ENCODE data around the gene FAM89B.

Gene FAM89B

DNA sequence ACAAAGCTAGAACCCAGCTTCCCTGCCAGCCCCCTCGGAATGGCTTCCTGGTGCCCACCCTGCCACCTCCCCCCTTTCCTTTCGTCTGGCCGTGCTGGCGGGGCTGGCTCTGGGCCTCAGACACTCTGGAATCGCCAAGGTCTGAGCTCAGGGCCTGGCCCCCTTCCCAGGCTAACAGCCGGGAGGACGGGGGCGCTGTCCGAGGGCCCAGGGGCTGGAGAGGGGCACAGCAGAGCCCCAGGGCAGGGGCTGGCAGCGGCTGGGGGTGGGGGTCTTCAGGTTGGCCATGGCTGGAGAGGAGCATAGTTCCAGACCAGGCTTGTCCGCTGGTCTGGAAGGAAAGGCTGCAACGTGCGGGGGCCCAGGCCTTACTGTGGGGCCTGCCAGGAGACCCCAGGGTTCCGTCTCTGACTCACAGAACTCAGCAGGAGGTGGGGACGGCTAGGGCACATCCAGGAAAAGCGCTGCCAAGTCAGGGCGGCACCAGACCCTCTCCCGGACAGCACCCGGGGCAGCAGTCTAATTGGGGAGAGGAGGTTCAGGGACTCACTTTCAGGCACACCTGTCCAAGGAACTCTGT is 13.3 kb upstream of the FAM89B start:
- TF ChIP-seq POLR2A (IDR thresholded peaks at IDR 0.05; ENCODE audit: extremely low read depth, insufficient read length) = no peak
- no peak for TF ChIP-seq MYC (IDR thresholded peaks at IDR 0.05; ENCODE audit: low read depth, low read length)
- TF ChIP-seq, protein P1, sequence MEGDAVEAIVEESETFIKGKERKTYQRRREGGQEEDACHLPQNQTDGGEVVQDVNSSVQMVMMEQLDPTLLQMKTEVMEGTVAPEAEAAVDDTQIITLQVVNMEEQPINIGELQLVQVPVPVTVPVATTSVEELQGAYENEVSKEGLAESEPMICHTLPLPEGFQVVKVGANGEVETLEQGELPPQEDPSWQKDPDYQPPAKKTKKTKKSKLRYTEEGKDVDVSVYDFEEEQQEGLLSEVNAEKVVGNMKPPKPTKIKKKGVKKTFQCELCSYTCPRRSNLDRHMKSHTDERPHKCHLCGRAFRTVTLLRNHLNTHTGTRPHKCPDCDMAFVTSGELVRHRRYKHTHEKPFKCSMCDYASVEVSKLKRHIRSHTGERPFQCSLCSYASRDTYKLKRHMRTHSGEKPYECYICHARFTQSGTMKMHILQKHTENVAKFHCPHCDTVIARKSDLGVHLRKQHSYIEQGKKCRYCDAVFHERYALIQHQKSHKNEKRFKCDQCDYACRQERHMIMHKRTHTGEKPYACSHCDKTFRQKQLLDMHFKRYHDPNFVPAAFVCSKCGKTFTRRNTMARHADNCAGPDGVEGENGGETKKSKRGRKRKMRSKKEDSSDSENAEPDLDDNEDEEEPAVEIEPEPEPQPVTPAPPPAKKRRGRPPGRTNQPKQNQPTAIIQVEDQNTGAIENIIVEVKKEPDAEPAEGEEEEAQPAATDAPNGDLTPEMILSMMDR (IDR thresholded peaks at IDR 0.05; ENCODE audit: low read depth, low read length) = no peak
- TF ChIP-seq, protein P2, sequence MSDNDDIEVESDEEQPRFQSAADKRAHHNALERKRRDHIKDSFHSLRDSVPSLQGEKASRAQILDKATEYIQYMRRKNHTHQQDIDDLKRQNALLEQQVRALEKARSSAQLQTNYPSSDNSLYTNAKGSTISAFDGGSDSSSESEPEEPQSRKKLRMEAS (IDR thresholded peaks at IDR 0.05; ENCODE audit: low read depth, low read length) = no peak
- no peak for DNase-seq (ENCODE audit: low read depth)
- no peak overlapping the region for H3K4me3 ChIP-seq (ENCODE audit: low read depth, low read length)

DNA sequence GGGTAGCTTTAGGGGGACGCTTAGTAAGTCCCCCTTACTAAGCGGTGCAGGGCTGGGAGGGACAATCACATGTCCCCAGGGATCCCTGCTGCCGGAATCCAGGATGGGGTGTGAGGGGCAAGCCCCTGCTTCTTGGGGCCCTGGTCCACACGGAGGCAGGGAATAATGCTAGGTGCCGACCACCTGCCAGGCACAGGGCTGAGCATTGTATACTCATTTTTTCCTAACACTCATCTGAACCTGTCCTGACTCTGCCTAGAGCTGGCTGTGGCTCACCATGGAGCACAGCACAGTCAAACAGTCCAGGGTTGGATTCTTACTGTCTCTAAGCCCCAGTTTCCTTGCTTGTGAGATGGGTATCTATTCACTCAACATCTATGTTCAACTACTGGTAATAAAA is 12.8 kb upstream of the FAM89B start:
- no peak for TF ChIP-seq POLR2A (IDR thresholded peaks at IDR 0.05; ENCODE audit: extremely low read depth, insufficient read length)
- TF ChIP-seq, protein P1 (IDR thresholded peaks at IDR 0.05; ENCODE audit: low read depth, low read length) = no peak
- TF ChIP-seq MYC (IDR thresholded peaks at IDR 0.05; ENCODE audit: low read depth, low read length) = no peak
- TF ChIP-seq, protein P2 (IDR thresholded peaks at IDR 0.05; ENCODE audit: low read depth, low read length) = no peak
- H3K4me3 ChIP-seq (ENCODE audit: low read depth, low read length) = no peak overlapping the region
- no peak for DNase-seq (ENCODE audit: low read depth)

DNA sequence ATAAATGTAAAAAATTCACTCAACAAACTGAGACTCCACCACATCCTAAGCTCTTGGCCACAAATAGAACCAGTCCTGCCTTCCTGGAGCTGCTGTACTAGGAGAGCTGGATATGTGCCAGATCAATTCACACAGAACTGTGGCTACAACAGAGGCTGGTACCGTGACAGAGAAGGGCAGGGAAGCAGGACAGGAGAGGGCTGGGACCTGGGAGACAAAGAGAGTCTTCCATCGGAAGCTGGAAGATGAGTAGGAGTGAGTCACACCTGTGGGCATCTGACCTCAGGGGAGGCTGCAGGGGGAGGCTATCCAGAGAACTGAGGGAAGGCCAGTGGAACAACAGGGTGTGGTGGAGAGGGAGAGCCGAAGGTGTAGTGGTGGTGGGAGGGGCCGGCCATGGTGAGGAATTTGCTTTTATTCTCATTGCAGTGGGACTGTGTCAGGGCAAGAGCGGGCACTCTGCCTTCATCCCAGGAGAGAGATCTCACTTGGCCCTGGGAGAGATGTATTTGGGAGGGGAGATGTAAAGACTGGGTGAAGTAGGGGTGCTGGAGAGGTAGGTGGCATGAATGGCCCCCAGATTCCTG is 12.3 kb upstream of the FAM89B start:
- no peak overlapping the region for H3K4me3 ChIP-seq (ENCODE audit: low read depth, low read length)
- no peak for DNase-seq (ENCODE audit: low read depth)
- TF ChIP-seq, protein P1 (IDR thresholded peaks at IDR 0.05; ENCODE audit: low read depth, low read length) = no peak
- no peak for TF ChIP-seq MYC (IDR thresholded peaks at IDR 0.05; ENCODE audit: low read depth, low read length)
- TF ChIP-seq POLR2A (IDR thresholded peaks at IDR 0.05; ENCODE audit: extremely low read depth, insufficient read length) = no peak
- TF ChIP-seq, protein P2 (IDR thresholded peaks at IDR 0.05; ENCODE audit: low read depth, low read length) = no peak

DNA sequence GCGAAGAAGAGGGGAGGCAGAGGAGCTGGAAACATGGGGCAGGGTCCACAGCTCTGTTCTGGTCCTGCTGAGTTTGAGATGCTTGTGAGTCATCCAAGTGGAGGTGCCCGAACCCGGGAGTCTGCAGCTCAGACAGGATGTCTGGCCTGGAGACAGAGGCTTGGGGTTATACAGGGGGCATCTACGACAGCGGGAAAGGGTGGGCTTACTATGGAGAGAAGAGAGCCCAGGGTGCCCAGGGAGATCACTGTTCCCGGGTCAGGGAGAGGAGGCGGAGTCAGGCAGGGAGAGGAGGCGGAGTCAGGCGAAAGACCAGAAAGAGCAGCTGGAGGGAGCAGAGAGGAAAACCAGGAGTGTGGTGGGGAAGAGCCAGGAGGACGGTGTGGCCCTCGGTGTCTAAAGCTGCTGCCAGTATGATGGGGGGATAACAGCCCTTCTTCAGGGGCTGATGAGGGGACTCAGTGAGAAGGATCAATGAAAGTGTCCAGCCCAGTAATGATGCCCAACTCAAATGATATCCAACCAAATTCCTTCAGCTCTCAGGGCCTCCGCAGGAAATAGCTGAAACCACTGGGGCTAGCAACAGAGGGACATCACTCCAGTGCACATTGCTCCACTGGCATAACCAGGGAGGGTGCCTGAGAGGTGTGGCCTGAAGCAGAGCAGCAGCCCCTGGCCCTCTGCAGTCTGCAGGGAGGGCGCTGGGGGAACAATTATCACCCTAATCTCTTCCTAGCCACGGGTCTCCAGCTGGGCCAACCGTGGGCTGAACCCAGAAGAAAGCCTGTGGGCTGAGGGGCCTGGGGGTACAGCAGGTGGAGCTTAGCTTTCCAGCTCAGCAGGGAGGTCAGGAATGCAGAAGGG is 11.6 kb upstream of the FAM89B start:
- no peak for DNase-seq (ENCODE audit: low read depth)
- TF ChIP-seq POLR2A (IDR thresholded peaks at IDR 0.05; ENCODE audit: extremely low read depth, insufficient read length) (no peak), MYC (IDR thresholded peaks at IDR 0.05; ENCODE audit: low read depth, low read length) (no peak)
- TF ChIP-seq, protein P2 (IDR thresholded peaks at IDR 0.05; ENCODE audit: low read depth, low read length) = no peak
- TF ChIP-seq, protein P1 (IDR thresholded peaks at IDR 0.05; ENCODE audit: low read depth, low read length) = no peak

DNA sequence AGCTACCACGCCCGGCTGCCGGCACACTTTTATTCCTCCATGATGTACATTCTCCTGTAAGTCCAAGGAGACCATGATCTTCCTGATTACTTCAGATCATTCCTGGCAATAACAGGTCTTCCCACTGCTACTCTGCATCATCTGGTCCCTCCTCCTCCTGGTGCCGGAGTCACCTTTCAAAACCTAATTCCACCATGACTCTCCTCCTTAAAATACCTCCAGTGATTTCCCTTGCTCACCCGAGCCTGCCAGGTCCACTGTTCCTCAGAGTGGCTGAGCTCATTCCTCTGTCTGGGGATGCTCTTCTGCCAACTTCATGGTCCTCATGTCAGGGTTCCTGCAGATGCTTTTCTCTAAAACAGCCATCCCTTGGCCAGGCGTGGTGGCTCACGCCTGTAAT is 10.3 kb upstream of the FAM89B start:
- DNase-seq (ENCODE audit: low read depth) = no peak
- no peak overlapping the region for H3K4me3 ChIP-seq (ENCODE audit: low read depth, low read length)
- no peak for TF ChIP-seq POLR2A (IDR thresholded peaks at IDR 0.05; ENCODE audit: extremely low read depth, insufficient read length)
- TF ChIP-seq, protein P1 (IDR thresholded peaks at IDR 0.05; ENCODE audit: low read depth, low read length) = no peak
- TF ChIP-seq, protein P2 (IDR thresholded peaks at IDR 0.05; ENCODE audit: low read depth, low read length) = no peak
- TF ChIP-seq MYC (IDR thresholded peaks at IDR 0.05; ENCODE audit: low read depth, low read length) = no peak

More for the DNA sequence above, 11.6 kb upstream of the FAM89B start:
- no peak overlapping the region for H3K4me3 ChIP-seq (ENCODE audit: low read depth, low read length)

Measured in NB4 (cell line).